GM23248 (cell line): ENCODE results near the gene QSOX2.

Experiments
- EZH2 ChIP-seq: fragments of 200-600 bp; sonication (generic); IDR thresholded peaks from 2 replicates; pipeline ENCODE4 v1.6.1; 2018; ENCODE audit warnings: antibody characterized with exemption, mild to moderate bottlenecking; ENCODE audit not compliant: insufficient read depth, poor library complexity, severe bottlenecking
- EZH2phosphoT487 ChIP-seq: fragments of 200-600 bp; sonication (generic); IDR thresholded peaks from 2 replicates; pipeline ENCODE4 v1.6.1; 2018; ENCODE audit warnings: antibody characterized with exemption, moderate library complexity, mild to moderate bottlenecking, low read depth; ENCODE audit not compliant: insufficient read depth

DNA sequence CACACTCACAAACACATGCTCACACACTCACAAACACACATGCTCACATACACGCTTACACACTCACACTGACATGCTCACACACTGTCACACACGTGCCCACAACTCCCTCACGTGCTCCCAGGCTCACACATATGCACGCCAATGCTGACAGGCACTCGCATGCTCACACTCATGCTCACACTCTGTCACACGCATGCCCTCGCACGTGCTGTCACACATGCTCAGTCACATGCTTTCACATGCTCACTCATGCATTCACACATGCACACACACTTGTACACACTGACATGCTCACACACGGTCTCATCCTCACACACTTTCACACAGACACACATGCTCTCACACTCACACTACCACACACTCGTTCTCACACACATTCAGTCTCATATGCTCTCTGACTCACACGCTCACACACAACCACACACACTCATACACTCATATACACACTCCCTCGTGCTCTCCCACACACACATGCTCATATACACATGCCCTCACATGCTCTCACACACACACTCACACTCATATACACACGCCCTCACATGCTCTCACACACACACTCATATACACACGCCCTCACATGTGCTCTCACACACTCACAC is 48.0 kb upstream of the QSOX2 start:
- TF ChIP-seq EZH2: no peak
- no peak for TF ChIP-seq EZH2phosphoT487
